HG03469 (cell line): Measurements from ENCODE around the gene MEFV.
"Not testable (repeated sequence)": the region's sequence is repeated elsewhere in the genome, so short reads cannot be mapped to it uniquely, and the experiment has no call there.

Experiments
- ATAC-seq: cut with Tn5 transposase; IDR thresholded peaks from one replicate; pipeline ENCODE4 v1.9.1; 2021; ENCODE audit warnings: mild to moderate bottlenecking, moderate library complexity, moderate number of reproducible peaks; ENCODE audit not compliant: unreplicated experiment

The MEFV gene

DNA sequence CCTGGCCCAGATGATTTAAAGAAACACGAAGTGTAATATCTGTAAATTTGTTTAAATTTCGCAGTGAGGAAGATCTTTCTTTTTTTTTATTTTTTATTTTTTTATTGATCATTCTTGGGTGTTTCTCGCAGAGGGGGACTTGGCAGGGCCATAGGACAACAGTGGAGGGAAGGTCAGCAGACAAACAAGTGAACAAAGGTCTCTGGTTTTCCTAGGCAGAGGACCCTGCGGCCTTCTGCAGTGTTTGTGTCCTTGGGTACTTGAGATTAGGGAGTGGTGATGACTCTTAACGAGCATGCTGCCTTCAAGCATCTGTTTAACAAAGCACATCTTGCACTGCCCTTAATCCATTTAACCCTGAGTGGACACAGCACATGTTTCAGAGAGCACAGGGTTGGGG, 14.3 kb upstream of the MEFV start:
- not testable (repeated sequence) for ATAC-seq

DNA sequence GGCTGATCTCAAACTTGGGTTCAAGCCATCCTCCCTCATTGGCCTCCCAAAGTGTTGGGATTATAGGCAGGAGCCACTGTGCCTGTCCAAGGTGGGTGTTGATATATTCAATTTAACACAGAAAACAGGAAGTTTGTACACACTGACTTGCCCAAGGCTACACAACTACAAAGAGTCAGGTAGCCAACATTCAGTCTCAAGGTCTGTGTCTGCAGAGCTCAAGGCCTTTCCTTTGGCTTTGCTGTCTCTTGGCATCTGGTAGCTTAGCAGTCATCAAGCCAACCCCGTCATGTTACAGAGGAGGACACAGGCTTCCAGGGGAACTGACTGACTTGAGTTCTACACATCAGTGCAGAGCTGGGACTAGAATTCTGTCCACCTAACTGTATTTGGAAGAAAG, 11.9 kb upstream of the MEFV start:
- no peak for ATAC-seq

DNA sequence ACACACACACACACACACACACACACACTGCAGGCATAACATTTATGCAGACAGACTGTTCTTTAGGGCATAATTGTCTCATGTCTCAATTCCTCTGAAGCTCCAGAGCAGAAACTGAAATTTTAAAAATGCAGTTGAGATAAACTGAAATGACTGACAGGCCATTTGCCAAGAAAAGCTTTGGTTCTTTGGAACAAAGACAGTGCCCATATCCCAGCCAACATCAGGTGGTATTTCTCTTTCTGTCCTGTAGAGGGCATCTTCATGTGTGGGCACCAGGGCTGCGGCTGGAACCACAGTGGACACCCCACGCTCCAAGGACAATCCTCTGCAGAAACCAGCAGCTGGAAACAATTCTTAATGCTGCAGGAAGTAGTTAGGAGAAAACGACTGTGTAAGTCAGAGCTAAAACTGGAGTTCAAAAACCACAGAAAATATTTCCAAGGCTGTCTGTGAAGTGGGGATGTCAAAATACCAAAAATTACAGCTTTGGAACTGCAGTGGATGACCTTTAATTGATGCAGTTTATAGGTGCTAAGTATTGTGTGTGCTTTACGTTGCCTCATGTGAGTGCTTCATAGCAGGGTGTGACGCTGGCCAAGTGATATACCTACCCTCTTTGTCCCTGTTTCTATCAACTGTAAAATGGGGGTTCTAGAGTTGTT, 10.6 kb upstream of the MEFV start:
- ATAC-seq: no peak

DNA sequence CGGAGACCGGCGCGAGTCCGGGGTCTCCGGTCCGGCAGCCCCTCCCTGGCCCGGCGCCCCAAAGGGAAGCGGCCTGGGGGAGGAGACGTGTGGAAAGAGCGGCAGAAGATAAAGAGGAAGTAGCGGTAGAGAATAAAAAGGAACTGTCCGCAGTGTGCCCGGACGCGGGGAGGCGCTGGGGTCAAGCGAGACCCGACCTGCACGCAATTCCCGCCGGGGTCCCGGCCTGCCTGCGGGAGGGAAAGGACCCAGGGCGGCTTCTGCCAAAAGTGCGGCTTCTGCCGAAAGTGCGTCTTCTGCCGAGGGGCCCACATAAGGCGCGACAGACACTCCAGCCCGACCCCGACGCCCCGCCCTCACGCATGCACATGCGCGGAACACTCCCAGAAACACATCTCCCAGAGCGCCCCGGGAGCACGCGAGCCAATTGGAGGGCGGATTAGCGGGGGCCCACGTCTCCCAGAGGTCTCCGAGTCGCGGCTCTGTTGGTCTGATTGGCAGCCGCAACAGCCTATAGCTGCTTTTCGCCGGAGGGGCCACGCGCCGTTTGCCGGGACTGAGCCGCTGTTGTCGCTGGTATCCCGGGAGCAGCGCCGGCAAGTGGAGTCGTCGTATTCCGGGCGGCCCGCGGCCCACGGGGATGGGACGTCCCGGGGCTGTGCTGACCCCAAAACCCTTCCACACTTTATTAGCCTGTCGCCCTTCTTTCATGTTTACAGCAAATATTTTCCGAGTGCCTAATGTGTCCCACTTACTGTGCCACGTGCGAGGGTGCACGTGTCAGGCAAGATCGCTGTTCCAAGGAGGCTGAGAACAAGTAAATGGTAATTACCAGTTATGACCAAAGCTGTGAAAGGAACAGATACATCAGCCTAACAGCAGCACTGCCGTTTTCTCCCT, 8.0 kb upstream of the MEFV start:
- peak; percentile 51 for ATAC-seq

DNA sequence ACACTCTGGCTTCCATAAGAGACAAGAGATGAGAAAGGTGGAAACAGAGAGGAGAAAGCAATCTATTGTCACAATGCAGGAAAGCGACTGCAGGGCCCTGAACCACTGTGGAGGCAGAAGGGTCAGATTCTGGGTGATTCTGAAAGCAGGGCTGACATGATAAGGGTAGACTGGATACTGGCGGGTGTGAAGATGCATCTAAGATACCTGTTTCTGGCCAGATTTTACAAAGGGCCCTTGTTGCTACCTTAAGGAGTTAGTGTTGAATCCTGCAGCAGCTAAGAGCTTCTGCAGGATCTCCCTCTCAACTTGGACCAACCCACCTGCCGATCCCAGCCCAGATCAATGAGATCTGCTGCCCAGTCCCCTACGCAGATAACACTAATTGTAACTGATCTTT, 6.1 kb upstream of the MEFV start:
- no peak for ATAC-seq

DNA sequence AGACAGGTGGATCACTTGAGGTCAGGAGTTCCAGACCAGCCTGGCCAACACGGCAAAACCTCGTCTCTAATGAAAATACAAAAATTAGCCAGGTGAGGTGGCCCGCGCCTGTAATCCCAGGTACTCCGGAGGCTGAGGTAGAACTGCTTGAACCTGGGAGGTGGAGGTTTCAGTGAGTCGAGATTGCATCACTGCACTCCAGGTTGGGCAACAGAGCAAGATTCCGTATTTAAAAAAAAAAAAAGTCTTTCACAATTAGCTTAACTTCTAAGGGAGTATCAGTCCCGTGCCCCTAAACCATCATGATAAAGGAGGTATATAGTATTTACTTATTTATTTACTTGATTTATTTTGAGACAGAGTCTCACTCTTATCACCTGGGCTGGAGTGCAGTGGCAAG, 3.4 kb upstream of the MEFV start:
- ATAC-seq: no peak

DNA sequence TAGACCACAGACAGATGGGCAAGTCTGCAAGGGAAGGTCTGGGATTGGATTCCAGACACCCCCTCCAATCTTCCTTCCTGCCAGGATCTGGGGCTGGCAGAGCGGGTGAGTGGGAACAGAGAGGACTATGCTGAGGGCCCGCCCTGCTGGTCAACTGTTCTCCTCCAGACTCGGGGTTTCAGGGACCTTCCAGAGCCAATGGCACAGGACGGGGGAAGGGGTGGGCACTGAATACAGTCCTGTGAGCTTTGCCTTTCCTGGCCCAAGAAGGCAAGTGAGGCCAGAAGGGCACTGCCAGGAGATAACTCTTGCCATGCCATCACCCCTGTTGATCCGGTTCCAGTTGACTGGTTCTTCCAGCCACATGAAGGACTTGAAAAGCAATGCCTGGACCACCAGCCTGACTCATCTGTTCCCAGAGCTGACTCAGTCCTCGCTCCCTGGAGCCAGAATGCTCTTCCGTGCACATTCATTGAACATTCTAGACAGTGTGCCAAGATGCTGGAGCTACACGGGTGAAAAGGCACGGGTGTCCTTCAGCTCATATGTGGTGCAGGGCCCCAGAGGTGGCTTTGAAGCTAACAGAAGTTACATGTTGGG, 533 bp upstream of the MEFV start:
- ATAC-seq: no peak

DNA sequence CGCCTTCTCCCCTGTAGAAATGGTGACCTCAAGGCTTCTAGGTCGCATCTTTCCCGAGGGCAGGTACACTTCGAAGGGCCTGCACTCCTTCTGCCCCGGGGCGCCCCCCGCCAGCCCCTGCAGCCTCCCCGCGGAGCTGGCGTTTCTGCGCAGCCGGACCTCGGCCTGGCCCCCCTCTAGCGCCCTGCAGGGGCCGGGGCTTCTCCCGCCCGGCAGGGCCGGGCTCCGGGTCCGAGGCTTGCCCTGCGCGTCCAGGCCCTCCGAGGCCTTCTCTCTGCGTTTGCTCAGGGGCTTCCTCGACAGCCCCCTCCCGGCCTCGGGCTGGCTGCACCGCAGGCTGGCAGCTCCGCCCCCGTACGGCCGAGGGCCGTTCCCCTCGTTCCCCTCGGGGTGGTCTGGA, 2.1 kb downstream of the MEFV start:
- ATAC-seq: no peak

DNA sequence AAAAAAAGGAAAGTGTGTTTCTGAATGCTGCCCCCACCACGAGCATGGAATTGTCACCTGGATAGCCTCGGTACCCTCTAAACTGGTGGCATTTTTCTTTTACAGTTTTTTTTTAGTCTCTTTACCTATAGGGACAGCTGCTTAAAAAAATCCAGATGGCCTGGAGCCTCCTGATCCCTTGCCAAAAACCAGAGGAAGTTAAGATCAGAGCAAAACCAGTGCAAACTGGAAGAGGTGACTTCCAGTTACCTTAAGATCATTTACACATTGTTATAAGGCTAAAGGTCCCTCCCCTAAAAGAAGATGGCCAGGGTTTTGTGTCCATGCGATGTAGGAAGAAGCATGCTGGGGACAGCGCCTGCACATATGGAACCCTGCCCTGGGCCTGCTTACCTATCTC, 3.5 kb downstream of the MEFV start:
- ATAC-seq: no peak

DNA sequence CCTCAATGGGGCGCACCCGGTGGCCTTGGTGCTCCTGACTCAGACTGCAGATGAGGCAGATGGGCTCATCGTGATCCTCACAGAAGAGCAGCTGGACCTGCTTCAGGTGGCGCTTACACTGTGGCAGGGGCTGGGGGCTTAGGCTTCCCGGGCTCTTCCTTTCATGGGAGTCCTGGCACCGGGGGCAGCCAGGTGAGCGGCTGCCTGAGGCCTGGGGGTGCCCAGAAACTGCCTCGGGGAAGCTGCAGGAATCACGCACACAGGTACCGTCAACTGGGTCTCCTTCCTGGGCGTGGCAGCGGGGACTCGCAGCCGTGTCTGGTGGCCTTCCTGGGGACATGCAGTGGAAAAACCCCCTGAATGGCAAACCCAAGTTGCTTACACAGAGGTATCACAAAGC, 7.0 kb downstream of the MEFV start:
- ATAC-seq: no peak

DNA sequence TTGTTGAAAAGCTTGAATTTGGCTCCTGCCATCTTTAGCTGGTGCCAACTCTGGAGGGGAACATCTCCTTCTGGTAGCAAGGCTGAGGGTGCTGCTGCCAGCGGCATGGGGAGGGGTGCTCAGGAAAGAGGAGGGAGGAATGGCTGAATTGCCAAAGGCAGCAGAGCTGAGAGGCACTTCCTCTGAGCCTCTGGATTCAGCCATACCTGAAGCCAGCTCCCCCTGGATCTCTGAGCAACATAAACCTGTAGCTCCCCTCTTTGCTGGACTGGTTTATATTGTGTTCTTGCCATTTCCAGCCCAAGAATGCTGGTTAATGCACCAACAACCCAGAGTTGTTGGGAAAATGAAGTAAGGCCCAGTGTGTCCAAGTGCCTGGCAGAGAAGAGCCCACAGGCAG, 7.4 kb downstream of the MEFV start:
- ATAC-seq: no peak

DNA sequence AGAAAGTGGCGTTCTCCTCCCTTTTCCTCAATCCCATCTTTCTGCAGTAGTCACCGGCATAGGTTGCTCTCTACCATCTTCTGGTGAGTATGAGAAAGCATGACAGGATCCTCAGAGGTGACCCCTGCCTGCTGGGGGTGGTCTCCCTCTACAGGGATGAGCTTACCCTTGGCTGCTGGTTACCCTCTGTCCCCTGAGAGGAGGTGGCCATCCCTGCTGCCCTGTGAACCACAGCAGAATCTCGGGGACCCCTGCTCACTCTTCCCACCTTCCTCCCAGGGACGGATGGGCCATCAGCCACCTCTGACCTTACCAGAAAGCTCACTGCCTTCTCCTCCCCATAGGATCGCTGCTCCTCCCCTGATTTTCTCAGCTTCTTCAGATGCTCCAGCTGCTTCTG, 7.8 kb downstream of the MEFV start:
- no peak for ATAC-seq

DNA sequence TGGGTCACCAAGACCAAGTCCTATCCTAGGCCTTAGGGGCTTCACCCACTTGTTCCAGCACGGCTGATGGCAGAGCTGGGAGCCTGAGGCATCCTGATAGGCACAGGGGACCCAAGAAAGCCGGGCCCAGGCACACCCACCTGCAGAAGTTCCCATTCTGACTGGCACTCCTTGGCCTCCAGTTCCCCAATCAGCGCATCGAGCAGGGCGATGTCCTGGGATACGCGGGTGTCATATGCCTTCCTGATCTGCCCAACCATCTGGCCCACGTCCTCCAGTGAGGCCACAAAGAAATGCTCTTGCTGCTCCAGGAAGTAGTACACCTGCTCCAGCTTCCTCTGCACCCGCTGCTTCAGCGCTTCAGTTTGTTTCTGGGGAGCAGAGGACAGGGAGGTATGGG, 9.6 kb downstream of the MEFV start:
- ATAC-seq: no peak

DNA sequence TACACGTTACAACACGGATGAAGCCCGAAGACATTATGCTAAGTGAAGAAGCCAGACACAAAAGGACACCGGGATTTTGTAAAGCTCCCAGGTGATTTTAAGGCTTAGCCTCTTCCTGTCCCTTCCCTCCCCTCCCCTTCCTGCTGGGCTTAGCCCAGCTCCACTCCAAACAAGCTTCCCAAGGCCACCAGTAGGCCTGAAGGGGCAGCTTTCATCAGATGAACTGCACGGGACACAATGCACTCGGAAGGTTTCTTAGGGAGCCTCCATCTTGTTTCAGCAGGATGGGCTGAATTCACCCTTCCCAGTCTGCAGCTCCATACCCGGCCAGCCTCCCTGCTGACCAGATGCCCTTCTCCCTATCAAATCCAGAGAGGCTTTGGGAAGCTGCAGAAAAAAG, 10.4 kb downstream of the MEFV start:
- ATAC-seq: no peak

DNA sequence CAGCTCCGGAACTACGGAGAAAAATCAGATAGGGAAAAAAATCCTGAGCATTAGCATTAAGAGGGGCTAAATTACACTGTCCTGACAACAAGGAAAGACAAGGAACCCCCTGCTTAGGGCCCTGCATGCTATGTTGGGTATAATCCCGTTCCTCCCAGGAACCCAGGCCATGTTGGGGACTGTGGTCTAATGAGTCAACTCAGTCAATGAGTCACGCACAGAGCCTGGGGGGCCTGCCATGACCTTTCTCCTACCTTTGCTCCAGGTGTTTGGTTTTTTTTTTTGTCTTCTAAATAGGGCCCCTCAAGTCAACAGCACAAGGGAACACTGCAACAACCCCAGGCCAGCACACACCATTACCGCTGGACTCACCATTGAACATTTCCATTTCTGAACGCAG, 12.6 kb downstream of the MEFV start:
- no peak for ATAC-seq

DNA sequence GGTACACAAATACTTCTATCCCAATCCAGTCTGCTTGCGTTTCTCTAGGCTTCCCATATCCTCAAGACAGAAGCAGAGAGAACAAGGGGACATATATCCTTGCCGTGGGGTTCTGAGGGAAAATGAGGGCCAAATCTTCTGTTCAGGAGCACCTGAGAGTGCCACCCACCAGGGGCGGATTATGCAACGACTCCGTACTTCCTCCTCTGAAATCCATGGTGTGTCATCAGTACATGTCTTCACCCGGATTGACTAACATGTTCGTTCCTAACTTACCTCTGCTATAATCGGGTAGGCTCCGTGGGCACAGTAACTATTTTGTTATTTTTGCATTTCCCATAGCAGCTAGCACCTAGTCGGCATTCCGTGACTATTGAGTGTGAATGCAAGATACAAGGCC, 13.7 kb downstream of the MEFV start:
- no peak for ATAC-seq

DNA sequence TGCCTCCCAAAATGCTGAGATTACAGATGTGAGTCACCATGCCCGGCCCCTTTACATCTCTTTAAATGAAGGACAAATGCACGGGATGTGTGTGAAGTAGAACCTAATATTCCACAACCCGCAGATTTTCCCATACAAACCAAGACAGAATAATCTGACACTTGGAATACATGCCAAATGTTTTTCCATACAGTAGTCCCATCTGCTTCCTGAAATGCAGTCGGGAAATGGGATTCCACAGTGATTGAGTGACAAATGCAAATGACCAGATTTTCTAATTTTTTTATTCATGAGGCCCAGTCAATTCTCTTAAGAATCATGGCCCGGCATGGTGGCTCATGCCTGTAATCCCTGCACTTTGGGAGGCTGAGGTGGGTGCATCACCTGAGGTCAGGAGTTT, 14.7 kb downstream of the MEFV start:
- ATAC-seq: no peak

DNA sequence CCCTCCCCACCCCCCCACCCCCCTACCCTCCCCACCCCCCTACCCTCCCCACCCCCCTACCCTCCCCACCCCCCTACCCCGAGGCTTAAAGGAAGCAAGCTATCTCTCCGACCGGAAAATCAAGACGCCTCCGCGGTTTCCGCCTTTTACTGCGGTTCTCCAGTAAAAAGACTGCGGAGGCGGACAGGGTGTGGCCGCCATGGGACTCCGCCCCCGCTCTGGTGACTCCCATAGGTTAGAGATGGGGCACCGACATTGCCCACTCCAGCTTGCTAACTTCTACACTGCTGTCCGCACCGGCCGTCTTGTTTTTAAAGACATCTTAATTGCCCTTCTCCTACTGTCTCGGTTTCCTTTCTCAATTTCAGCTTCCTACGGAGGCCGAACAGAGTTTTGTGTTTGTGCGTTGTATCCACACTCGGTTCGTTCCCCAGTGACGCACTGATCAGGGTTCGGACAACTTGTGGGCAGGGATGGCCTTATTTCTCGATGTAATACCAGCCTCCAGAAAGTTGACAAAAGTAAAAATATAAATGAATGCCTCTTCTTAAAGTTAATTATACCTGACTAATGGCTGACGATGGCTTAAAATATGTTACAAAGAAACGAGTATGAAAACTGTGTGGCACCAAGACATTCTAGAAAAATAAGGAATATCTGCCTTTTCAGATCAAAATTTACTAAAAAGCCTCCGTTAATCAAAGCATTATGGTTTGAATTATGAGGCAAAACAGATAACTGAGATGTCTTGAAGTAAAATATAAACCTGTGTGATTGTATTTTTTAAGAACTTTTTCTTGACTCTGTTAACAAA, 20.4 kb downstream of the MEFV start:
- no peak for ATAC-seq

DNA sequence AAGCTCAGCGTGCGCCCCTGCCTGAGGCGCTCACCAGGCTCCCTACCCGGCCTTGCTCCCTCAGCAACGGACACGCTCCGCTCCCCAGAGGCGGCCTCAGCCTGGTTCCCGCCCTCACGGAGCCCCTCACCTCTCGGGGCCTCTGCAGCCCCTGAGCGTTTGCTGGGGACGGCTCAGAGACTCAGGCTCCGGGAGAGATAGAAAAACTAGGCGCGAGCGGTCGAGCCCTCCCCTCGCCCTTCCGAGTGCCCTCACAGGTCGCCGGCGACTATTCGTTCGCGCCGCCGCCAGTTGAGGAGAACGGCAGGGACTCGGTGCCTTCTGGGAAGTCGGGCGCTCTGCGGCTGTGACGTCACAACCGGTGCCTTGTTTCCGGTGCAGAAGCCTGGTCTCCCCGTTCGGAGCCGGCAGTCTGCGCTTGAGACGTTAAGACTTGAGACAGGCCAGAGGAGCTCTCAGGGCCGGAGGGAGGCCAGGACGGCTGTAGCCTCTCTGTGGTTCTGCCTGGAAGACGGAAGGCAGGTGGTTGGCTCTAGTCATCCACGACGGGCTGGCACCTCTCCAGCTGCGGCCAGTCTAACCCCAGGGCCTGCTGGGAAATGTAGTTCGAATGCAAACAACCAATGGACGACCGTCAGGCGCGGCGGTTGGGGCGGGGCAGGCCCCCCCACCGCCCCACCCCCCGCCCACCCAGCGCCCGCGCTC, 21.4 kb downstream of the MEFV start, which contains the start of gene ZNF200:
TSS of gene ZNF200 (minus strand) at position 302 of the 705 bp plus-strand sequence. CDS start 1,403 bp downstream, outside the sequence.
- peak; percentile 69 for ATAC-seq

DNA sequence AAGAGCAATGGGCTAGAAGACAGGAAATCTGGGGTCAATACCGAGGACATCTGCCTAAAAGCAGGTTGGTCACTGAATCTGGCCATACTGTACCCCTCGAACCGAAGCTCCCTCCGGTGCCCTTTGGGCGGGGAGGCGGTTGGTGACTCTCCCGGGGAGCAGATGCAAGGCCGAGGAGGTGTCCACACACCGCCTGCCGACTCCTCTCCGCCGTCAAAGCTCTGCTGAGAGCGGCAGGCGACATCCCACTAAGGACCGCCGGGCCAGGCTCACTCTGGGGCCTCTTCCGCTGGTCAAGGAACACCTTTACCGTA, 21.9 kb downstream of the MEFV start:
- ATAC-seq: no peak
